HG03045 (cell line): ENCODE data around the gene TTC9C.
"Not testable (repeated sequence)": the region's sequence is repeated elsewhere in the genome, so short reads cannot be mapped to it uniquely, and the experiment has no call there.

Experiments used
- ATAC-seq: cut with Tn5 transposase; IDR thresholded peaks from one replicate; pipeline ENCODE4 v1.9.1; 2021; ENCODE audit warnings: mild to moderate bottlenecking, moderate library complexity; ENCODE audit not compliant: unreplicated experiment

The TTC9C gene, protein sequence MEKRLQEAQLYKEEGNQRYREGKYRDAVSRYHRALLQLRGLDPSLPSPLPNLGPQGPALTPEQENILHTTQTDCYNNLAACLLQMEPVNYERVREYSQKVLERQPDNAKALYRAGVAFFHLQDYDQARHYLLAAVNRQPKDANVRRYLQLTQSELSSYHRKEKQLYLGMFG

DNA sequence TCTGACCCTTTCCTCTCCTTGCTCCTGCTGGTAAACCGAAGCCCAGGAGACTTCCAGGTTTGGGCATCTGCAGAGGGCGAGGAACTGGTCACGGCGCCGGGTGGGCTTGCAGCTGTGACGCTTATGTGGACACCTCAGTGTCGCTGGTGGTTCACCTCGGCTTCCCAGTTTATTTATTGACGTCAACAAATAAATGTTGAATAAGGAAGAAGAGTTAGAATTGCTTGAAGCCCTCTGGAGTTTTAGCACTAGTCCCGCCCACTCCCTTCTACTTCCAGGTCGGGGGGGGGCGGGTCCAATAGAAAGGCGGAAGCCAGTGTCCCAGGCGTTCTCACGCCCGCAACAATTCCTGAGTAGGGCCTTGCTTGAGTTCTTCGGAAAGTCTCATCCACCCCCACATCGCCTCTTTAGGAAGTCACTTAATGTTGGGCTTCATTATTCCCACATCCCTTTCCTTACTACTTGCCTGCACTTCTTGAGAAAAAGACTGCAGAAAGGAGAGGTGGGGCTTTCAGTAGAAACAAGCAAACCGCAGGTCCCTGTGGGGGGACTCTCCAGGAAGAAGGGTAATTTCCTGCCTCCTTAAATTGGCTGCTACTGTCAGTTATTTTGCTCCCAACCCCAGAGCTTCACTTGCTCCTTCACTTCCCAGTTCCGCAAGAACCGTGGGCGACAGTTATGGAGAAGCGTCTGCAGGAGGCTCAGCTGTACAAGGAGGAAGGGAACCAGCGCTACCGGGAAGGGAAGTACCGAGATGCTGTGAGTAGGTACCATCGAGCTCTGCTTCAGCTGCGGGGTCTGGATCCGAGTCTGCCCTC is at the start of gene TTC9C:
Gene TTC9C (plus strand): TSS at position 316 of the 818 bp plus-strand sequence. CDS start 363 bp downstream, at position 679.
- ATAC-seq, result peak; percentile 26

DNA sequence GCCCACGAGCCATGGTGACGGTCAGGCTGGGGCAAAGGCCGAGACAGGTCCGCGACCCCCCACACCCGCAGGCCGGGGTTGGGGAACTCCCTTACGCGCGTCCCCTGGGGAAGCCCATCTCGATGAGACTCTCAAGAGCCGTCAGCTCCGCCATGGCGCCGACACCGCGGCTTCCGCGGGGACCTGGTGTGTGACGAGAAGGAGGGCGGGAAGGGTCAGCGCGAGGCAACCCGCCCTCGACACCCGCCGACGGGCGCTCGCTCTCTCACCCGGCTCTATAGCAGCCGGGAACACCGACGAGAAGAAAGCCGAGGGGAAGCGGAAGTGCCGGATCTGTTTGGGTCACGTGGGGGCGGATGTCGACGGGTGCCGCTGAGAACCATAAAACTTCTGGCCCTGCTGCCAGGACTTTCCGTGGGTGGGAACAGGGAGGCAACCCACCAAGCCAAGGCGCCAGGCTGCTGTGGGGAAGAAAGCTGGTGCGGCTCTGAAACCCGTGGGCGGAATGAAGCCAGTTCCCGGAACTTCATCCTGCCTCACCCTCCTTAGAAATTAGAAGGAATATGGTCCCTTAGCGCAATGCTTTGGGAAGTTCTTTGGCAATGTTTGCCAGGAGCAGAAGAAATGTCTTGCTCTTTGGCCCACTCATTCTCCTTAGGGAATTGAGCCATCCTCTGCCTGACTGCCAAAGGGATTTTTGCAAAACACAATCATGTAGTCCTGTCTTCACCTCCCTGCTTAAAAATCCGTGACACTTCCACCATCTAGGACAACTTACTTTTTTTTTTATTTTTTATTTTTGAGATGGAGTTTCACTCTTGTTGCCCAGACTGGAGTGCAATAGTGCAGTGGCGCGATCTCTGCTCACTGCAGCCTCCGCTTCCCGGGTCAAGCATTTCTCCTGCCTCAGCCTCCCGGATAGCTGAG is 49.3 kb upstream of the TTC9C start, which contains the start of gene UBXN1:
Gene UBXN1 (minus strand): TSS at position 304 of the 927 bp plus-strand sequence. CDS start 150 bp downstream, at position 154.
- ATAC-seq, result no peak

DNA sequence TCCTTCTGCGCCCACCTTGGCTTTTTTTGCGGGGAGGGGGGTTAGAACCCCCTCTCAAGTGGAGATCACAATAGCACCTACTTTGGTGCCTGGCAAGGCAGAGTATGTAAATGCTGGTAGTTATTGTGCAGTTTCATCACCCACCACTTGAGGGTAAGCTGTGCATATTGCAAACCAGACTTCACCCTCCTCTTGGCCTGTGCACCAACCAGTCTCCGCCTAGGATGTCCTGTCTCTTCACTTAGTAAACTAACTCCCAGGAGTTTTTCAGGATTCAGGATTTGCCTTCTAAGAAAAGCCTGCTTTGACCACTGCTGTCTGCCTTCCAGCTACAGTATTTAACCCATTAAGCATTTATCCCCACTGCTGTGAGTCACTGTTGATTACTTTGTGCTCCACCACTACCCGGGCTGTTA is 47.5 kb upstream of the TTC9C start:
- ATAC-seq, result peak; percentile 47

DNA sequence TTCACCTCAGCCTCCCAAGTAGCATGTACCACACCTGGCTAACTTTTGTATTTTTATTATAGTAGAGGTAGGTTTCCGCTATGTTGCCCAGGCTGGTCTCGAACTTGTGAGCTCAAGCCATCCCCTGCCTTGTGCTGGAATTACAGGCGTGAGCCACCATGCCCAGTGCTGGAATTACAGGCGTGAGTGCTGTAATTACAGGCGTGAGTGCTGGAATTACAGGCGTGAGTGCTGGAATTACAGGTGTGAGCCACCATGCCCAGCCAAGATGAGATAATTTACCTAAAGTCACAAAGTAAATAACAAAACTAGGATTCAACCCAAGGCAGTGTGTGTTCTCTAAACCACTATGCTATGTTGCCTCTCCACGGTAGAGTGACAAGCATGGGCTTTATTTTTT is 45.8 kb upstream of the TTC9C start:
- ATAC-seq, result no peak

DNA sequence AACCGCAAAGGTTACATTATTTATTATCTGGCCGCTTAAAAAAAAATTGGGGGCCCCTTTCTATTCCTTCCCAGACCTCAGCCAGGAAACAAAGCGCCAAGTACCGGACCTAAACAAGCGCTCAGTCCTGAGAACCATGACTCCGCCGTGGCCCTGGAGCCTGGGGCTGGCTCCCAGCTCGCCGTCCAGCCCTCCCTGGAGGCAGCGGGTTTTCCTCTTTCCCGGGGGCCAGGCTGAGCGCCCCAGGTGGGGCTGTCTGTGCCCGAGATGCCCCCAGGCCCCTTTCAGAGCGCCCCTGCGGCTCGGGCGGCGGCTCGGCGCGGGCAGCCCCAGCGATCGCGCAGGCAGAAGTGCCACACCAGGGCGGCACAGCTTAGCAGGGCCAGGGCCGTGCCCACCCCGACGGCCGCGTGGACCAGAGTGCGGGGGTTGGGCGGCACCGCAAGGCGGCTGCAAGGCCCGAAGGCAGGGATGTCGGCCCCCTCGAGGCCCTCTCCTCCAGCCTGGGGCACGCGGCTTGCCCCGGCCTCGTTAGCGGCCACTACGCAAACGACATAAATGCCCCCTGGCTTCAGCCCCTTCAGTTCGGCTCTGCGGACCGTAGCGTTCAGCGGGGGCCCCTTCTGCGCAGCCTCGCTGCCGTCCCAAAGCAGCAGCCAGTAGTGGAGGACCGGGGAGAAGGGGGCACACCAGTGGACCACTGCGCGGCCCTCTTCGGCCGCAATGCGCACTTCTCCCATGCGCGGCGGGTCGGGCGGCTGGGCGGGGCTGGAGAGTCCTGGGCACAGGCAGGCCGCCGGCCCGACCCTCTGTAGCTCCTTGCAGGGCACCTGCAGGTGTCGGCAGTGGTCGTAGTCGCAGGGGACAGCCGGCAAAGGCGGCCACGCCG is 40.5 kb upstream of the TTC9C start:
- ATAC-seq, result no peak

DNA sequence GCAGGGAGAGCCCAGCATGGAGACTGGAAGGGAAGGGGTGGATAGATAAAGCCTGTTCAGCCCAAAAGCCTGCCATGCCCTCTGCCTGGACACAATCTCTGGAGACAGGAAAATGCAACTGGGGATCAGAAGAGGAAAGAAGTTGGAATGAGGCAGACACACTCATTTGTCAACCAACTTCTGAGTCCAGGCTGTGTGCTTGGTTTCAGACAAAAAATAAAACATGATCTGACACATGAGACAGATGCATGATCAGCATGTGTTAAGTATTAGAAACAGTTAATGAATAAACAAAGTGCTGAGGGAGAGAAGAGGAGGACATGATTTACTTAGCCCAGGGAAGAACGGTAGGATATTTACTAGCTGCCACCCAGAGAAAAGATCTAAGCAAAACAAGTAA is 39.8 kb upstream of the TTC9C start:
- ATAC-seq, result no peak

DNA sequence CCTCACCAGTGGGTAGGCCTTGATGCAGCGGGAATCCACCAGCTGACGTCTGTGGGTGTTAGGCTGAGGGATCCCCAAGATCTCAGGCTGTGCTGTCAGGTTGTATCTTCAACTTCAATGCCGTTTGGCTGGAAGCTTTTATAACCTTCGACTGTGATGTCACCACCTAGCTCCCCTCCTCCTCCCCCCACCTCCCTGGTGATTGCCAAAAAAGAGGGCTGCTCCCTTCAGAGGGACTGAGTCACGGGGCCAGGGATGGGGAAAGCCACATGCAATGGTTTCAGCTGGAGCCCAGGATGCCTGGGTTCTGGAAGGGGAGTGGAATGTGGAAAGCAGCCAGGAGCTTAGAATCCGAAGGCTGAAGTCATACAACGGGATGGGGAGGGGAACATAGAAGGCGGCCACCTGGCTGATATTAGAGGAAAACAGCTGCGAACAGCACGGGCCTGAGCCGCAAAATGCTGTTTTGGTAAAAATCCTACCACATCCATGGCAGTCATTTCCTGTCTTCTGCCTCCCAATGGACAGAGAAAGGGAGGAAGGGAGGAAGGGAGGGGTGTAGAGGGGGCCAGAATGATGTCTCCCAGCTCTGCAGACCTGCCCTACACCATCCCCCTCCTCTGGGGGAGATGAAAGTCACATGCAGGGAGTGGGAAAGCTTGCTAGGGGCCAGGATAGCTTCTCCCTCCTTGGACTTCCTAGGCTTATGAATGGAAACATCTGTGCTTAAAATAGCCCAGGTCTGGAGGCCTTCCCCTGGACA is 38.7 kb upstream of the TTC9C start, which contains the start of gene LRRN4CL:
Gene LRRN4CL (minus strand): TSS at position 110 of the 763 bp plus-strand sequence. CDS start 1,022 bp downstream, outside the sequence.
- ATAC-seq, result no peak

DNA sequence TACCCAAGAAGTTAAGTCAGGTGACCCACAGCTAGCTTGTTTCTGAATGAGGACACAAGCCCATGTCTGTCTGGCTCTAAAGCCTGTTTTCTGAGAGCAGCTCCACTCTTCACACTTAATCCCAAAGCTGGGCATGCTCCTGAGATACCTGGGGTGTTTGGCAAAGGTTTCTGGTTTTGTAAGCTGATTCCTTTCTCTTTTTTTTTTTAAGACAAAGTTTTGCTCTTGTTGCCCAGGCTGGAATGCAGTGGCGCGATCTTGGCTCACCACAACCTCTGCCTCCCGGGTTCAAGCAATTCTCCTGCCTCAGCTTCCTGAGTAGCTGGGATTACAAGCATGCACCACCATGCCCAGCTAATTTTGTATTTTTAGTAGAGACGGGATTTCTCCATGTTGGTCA is 34.7 kb upstream of the TTC9C start:
- ATAC-seq, result not testable (repeated sequence)

DNA sequence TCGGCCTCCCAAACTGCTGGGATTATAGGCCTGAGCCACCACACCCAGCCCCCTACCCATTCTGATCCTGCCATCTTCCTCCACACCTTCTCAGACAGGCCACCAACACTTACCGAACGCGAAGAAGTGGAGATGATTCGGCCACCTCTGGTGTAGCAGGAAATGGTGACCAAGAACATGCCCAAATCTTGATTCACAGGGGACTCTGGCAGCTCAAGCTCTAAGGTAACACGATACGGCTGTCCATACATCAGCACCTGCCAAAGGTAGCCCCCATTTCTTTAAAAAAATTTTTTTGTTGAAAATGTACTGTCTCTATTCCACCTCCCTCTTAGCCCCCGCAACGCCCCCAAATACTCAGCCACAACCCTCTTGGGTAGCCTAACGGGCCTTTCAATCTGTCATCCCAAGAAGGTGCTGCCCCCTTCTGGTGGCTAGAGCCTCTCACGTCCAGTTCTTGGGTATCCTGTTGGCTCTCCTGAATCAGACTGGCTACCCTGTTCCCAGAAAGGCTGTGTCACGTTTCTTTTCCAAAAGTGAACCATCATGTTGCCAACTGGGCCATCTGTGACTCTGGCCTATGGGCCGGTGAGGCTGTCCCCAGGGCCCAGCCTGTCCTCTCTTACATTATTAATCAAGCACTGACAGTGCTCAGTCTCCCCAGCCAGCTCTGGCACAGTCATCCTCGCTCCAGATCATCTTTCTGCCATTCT is 33.7 kb upstream of the TTC9C start:
- ATAC-seq, result no peak

DNA sequence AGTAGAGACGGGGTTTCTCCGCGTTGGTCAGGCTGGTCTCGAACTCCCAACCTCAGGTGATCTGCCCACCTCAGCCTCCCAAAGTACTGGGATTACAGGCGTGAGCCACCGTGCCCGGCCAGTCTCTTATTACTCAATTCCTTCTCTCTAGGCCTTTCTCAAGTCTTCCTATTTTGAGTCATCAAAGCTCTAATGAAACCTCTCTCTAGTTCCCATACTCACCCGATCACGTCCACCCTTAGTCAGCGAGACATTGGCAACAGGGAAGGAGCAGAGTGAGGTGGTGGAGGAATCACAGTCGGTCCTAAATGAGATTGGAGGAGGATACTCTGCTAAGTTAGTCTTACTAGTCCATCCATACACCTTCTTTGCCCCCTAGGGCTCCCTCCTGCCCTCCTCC is 26.0 kb upstream of the TTC9C start:
- no peak for ATAC-seq

DNA sequence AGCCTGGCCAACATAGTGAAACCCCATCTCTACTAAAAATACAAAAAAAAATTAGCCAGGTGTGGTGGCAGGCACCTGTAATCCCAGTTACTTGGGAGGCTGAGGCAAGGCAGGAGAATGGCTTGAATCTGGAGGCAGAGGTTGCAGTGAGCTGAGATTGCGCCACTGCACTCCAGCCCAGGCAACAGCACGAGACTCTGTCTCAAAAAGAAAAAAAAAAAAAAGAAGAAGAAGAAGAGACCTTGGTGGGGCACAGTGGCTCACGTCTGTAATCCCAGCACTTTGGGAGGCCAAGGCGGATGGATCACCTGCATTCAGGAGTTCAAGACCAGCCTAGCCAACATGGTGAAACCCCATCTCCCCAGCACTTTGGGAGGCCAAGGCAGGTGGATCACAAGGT is 24.4 kb upstream of the TTC9C start:
- not testable (repeated sequence) for ATAC-seq

DNA sequence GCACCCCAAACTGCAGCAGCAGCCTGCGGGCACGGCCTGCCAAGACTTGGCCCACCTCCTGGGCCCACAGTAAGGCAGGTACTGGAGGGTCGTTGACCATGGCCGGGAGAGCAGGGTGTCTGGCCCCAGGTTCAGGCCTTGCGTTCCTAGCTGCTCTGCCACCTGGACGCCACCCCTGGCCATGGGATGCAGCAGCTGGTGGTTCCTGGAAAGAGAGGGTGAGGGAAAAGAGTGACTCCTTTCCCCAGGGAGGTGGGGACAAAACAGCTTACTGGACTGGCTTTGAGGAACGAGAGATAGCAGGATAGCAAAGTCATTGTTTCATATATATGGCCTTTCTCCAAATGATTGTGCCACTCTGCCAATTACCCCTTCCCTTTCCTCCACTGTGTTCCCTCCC is 22.9 kb upstream of the TTC9C start:
- ATAC-seq, result no peak

DNA sequence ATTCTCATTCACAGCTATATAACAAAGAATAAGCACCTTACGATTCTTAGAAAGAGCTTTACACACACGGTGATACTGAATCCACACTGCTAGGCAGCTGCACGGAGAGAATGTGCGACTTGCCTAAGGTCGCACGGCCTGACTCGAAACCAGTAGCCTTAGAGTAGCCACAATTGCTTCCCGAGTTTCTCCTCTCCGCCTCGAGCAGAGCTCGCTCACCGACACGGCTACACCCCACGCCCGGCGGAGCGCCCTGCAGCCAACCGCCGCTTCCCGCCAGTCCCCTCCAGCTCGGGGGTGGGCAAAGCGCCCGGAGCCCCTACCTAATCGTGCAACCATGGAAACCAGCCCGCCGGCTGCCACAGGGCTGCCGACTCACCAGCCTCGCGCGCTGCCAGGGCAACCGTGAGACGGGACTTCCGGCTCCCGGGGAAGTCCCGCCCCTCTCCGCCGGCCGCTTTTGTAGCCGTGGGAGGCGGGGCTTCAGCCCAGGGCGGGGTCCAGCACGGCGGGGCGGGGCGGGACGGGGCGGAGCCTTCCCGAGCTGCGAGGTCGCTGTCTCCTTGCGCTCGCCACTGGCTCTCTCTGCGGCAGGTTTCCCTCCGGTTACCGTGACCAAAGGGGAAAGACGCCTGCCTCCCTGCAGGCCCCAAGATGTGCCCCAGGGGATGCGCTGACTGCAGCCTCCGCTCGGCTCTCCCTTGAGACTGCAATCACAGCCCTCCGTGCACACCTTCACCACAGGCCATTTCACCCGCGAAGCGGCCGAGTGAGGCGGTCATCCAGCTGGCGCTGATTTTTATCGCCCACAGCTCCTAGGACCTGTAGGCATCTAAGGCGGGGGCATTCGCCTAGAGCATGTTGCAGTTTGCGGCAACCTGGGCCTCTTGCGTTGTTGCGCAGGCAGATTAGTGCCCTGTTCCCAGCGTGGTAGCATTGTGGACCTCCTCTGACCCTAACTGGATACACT is 22.1 kb upstream of the TTC9C start:
- ATAC-seq, result peak; percentile 57

DNA sequence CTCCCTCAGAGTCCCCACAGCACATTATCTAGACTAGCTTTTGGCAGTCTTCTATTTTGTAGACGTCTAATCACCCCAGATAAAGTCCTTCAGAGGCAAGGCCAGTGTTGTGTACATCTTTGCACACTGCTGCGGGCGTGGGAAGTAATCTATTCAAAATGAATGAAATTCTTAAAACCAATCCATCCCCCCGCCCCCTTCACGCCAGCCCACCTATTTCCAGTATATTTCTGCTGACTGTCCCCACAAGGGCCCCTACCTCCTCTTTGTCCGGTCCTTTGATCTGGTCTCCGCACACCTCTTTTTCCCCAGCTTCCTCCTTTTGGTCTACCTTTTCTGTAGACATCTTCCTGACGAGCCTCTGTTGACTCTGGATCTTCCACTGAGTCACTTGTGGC is 21.4 kb upstream of the TTC9C start:
- ATAC-seq, result no peak

DNA sequence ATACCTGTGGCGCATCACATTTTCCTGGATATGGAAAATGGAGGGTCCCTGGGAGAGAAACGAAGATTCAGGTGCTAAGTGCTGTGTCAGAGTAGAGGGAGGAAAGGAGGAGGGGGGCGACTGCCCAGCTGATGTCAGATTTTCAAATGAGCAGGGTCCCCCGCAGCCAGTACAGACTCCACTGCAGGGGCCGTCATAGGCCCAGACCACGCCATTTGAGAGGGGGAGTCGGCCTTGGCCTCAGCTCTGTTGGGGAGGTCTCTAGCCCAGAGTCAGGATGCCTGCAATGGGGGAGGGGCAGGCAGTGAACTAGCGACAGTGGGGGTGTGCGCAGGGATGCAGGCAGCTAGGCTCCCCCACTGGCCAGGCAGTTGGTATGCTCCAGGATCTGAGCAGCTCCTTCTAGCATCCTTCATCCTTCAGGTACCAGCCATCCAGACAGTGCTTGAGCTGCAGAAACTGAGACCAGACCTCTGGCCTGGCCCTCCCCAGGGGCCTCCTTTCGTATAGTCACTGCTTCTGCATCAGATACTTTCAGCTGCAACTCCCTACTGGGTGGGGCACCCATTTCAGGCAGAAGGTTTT is 20.9 kb upstream of the TTC9C start, which contains the start of the genes BSCL2 and GNG3:
Gene BSCL2 (minus strand): TSS at position 148 of the 585 bp plus-strand sequence. CDS start 229 bp downstream, outside the sequence.
Gene GNG3 (plus strand): TSS at position 400 of the 585 bp plus-strand sequence. CDS start 620 bp downstream, outside the sequence.
- ATAC-seq, result no peak

DNA sequence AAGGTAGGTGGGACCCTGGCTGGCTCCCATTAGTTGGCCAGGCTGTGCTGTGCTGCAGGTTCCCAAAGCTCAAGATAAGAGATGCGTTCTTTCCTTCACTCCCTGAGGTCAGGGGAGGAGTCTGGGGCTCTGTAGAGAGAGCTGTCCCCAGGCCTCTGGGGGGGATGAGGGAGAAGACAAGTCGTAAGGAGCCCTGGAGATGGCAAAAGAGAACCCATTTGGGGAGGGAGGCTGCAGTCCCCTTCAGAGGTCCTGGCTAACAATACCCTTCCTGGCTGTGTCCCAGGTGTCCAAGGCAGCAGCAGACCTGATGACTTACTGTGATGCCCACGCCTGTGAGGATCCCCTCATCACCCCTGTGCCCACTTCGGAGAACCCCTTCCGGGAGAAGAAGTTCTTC is 19.9 kb upstream of the TTC9C start:
- no peak for ATAC-seq

DNA sequence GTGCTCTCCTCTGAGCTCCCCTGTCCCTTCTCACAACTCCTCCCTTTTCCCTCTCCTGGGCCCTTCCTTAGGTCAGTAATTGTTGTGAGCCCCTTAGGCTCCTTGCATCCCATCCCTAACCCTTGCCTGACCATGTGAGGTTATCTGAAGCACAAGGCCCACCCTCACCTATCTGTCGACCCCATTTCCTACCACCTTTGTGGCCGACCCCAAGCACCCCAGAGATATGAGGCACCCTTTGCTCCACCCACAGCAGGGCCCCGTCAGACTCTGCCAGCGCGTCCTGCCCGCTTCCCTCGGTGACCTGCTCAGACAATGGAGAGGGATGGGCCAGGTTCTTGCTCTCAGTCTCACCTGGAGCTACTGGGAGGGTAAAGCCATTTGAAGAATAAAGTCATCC is 19.5 kb upstream of the TTC9C start:
- no peak for ATAC-seq
